ENCODE data around the gene SPDYE5.
"Not testable (repeated sequence)": the region's sequence is repeated elsewhere in the genome, so short reads cannot be mapped to it uniquely, and the experiment has no call there.

The SPDYE5 gene, protein sequence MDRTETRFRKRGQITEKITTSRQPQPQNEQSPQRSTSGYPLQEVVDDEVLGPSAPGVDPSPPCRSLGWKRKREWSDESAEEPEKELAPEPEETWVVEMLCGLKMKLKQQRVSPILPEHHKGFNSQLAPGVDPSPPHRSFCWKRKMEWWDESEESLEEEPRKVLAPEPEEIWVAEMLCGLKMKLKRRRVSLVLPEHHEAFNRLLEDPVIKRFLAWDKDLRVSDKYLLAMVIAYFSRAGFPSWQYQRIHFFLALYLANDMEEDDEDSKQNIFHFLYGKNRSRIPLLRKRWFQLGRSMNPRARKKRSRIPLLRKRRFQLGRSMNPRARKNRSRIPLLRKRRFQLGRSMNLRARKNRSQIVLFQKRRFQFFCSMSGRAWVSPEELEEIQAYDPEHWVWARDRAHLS

GRCh38 chr7:75492020-75492419 is at the start of gene SPDYE5:
SPDYE5 (plus strand) TSS chr7:75492320; CDS start chr7:75494048, 1,728 bp downstream.
- not testable (repeated sequence) for DNase-seq (ENCODE audit: low read depth)

- not testable (repeated sequence) for DNase-seq (ENCODE audit: low read depth)
Observed at GRCh38 chr7:75442465-75443111, 49.5 kb upstream of the SPDYE5 start.

- DNase-seq (ENCODE audit: low read depth): not testable (repeated sequence)
Observed at GRCh38 chr7:75449946-75450345, 42.2 kb upstream of the SPDYE5 start.

- DNase-seq (ENCODE audit: low read depth): not testable (repeated sequence)
Observed at GRCh38 chr7:75452494-75452955, 39.6 kb upstream of the SPDYE5 start.

- DNase-seq (ENCODE audit: low read depth): not testable (repeated sequence)
Observed at GRCh38 chr7:75456403-75456802, 35.7 kb upstream of the SPDYE5 start.

GRCh38 chr7:75458034-75458433 is 34.1 kb upstream of the SPDYE5 start:
- DNase-seq (ENCODE audit: low read depth): not testable (repeated sequence)

DNA sequence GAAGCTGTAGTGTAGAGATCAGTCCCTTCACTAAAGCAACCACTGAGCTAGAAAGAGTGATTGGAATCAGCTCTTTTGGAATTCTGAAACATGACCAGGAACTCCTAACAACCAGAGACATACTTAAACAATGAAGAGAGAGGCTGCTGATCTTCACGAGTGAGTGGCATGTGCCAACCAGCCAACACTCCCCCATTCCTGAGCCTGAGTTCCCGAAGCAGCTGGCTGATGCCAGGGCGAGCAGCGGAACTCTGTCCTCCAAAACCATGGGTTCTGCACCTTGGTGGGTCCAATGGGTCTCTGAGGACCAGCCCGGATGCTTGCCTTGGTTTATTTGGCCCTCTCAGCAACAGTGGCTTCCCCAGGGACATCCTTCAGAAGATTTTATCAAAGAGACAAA is 31.6 kb upstream of the SPDYE5 start:
- DNase-seq (ENCODE audit: low read depth): not testable (repeated sequence)

DNA sequence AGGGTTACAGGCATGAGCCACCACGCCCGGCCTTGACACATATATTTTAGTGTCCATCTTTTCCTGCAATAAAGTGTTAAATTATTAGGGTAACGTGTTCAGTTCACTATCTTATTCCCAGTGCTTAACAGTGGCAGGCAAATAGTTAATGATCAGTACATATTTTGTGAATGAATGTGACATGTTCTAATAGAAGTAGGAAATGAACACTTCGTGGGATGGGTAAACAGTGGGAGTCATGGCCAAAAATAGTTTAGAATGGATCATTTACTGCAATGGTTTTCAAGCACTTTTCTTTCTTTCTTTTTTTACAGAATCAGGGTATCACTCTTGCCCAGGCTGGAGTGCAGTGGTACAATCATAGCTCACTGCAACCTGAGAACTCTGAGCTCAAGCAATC is 22.0 kb upstream of the SPDYE5 start:
- not testable (repeated sequence) for DNase-seq (ENCODE audit: low read depth)

DNA sequence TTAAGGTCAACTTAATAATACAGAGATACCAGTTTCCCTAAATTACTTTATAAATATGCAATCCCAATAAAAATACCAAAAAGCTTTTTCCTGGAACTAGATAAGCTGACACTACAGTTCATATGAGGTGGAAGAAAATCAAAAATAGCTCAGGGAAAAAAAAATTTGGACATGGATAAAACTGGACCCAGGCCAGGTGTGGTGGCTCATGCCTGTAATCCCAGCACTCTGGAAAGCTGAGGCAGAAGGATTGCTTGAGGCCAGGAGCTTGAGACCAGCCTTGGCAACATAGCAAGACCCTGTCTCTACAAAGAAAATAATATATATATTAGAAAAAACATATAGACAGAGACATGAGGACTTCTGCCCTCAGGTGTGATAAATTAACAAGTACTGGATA is 14.7 kb upstream of the SPDYE5 start:
- DNase-seq (ENCODE audit: low read depth): not testable (repeated sequence)

DNA sequence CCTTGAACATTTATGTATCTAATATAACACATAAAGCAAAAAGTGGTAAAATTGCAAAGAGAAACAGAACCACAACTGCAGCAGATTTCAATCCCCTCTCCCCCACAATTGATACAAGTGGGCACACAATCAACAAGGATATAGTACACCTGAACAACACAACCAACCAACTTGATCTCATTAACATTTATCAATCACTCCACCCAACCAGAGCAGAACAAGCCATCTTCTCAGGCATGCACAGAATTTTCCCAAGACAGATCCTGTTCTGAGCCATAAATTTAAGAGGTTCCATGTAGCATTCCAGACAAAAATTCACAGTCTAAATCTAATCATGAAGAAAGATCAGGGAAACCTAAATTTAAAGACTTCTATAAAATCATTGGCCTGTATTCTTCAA is 11.8 kb upstream of the SPDYE5 start:
- DNase-seq (ENCODE audit: low read depth): not testable (repeated sequence)

- not testable (repeated sequence) for DNase-seq (ENCODE audit: low read depth)
Observed at GRCh38 chr7:75485355-75485978, 6.7 kb upstream of the SPDYE5 start.

DNA sequence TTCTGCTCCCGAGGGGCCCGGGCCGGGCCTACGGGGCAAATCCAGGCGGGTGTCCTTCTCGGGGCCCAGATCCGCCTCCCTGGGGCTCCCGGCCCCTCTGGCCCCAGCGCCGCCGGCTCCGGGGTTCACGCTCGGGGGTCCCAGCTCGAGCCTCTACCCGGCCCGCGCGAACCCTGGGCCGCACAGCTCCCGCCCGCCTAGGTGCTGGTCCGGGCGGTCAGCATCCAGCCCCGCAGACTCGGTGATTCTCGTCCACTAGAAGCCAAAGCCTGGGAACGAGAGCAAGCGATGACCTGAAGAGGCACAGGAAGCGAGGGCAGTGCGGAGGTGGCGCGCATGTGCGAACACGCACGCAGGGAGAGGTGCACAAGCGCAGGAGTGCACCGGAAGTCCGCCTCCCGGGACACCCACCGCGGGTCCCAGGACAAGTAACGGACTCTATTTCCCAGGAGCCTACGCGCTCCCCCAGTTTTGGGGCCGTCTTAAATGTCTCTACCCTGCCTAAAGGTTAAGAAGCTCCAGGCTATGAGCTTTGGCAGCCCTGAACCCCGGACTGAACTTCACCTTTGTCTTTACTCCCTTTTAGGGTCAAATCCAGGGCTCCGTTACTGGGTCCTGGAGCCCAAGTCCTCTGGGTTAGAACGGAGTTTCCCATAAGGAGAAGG is 6.0 kb upstream of the SPDYE5 start, which contains the start of gene POM121C:
POM121C (minus strand) TSS at position 321 of the 665 bp plus-strand sequence. CDS start 44,803 bp downstream, outside the sequence.
- DNase-seq (ENCODE audit: low read depth): peak; percentile 78

GRCh38 chr7:75509033-75509432 is 16.9 kb downstream of the SPDYE5 start:
- not testable (repeated sequence) for DNase-seq (ENCODE audit: low read depth)

GRCh38 chr7:75518842-75519241 is 26.7 kb downstream of the SPDYE5 start:
- not testable (repeated sequence) for DNase-seq (ENCODE audit: low read depth)

GRCh38 chr7:75521727-75522126 is 29.6 kb downstream of the SPDYE5 start:
- not testable (repeated sequence) for DNase-seq (ENCODE audit: low read depth)

DNA sequence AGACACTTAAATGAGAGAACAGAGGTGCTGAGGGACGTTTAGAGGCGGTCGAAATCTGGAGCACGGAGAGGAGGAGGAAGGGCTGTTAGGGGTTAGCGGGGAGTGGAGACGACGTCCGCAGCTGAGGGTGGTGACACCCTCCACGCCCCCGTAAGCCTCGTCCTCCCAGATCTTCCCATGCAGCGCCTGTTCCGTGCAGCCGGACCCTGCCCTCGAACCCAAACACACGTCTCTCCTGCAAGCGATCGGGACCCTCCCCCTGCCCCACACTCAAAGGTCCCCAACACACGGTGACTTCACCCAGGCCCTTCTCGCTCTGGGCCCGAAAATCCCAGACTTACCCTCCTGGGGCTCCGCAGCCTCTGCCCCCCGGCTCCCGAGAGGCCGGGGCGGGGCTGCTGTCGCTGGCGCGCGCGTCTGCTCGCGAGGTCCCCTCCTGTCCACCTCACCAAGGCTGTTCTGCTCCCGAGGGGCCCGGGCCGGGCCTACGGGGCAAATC is 35.2 kb downstream of the SPDYE5 start:
- DNase-seq (ENCODE audit: low read depth): not testable (repeated sequence)

GRCh38 chr7:75531359-75531821 is 39.3 kb downstream of the SPDYE5 start:
- no peak for DNase-seq (ENCODE audit: low read depth)

DNA sequence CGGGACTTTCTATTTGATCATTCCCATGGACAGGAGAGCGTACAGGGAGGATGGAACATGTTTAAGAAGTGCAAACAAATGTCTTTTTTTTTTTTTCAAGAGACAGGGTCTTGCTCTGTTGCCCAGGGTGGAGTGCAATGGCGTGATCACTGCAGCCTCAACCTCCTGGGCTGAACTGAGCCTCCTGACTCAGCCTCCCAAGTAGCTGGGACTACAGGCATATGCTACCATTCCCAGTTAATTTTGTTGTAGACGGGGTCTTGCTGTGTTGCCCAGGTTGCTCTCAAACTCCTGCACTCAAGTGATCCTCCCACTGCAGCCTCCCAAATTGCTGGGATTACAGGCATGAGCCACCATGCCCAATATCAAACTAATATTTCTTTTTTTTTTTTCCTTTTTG is 40.5 kb downstream of the SPDYE5 start:
- DNase-seq (ENCODE audit: low read depth): no peak

- DNase-seq (ENCODE audit: low read depth): no peak
Observed at GRCh38 chr7:75533926-75534325, 41.8 kb downstream of the SPDYE5 start.

DNA sequence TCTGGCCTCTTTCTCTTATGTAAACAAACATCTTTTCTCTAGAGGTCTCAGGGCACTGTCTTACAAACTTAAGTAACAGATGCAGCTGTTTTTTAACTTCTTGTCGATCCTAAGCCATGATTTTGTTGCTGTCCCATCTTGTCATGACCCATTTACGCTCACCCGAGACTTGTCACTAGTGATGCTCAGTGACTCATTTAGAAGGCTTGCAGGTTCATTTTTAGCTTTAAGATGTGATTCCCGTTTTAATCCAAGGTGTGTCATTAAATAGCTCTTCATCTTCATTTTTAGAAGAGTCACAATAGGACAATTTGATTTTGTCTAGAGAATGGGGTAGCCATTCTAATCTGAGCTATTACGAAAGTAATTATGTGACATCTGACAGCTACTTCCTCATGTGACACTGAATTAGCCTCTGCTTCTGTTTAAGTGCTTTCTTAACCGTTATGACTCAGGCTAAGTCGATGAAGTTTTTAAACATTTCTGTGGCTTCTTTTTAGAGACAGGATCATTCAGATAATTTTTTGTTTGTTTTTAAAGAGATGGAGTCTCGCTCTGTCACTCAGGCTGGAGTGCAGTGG is 42.7 kb downstream of the SPDYE5 start:
- DNase-seq (ENCODE audit: low read depth): no peak

DNA sequence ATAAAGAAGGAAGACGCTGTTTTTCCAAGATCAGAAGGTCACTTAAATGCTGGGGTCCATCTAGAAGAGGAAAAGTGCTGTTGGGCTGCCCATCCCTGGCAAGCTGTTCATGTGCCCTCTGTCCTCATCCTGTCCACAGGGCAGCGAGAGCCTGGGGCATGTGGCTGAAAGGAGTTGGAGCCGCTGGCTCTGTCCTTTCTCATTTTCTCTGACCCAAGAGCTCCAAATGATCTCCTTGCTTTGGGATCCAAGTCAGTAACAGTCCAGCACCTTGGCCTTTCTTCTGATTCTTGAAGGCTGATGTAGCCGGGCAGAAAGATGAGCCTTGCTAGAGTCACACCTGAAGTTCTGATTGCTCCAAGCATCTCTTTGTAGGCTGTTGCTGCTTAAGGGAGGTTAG is 44.4 kb downstream of the SPDYE5 start:
- DNase-seq (ENCODE audit: low read depth): no peak
